Upper lobe of left lung (tissue), 6 donors: ENCODE measurements around the gene LHFPL3. TPM values are rescaled to one million over a fixed set of nuclear protein-coding genes. Genes with fewer than 3 reads are reported as not detected.

Source experiments
- ATAC-seq, 2 donors: fragments of 200-7000 bp; cut with Tn5 transposase; one replicate each; pipeline ENCODE4 v1.9.1; 2022; ENCODE audit warnings: mild to moderate bottlenecking in 2 of 2, moderate library complexity in 2 of 2; ENCODE audit not compliant: low FRiP score in 2 of 2
- DNase-seq, 2 donors: peaks; one replicate each; pipeline ENCODE4 v3.0.0-alpha.2; 2019 to 2020
- H3K27ac ChIP-seq, 4 donors: fragments of 200-600 bp; sonication (generic); one replicate each; pipeline ENCODE4 v1.5.1; 2016 to 2019
- H3K27me3 ChIP-seq, 4 donors: fragments of 200-600 bp; sonication (generic); one replicate each; pipeline ENCODE4 v1.5.1; 2017 to 2019
- H3K36me3 ChIP-seq, 4 donors: fragments of 200-600 bp; sonication (generic); one replicate each; pipeline ENCODE4 v1.5.1; 2016 to 2019
- H3K4me1 ChIP-seq, 4 donors: fragments of 200-600 bp; sonication (generic); one replicate each; pipeline ENCODE4 v1.5.1; 2018 to 2019
- H3K4me3 ChIP-seq, 4 donors: fragments of 200-600 bp; sonication (generic); one replicate each; pipeline ENCODE4 v1.5.1; 2017 to 2019; ENCODE audit warnings: mild to moderate bottlenecking in 2 of 4, moderate library complexity in 1 of 4
- H3K9me3 ChIP-seq, 4 donors: fragments of 200-600 bp; sonication (generic); one replicate each; pipeline ENCODE4 v1.5.1; 2018 to 2019
- CTCF ChIP-seq, 6 experiments: fragments of 450-650 bp in 4 of 6; fragments of 200-600 bp in 2 of 6; sonication (generic) in 2 of 6; IDR thresholded peaks; one replicate each; pipeline ENCODE4 v1.5.1; 2016 to 2019; ENCODE audit warnings: antibody characterized with exemption in 6 of 6
- EP300 ChIP-seq, 4 donors: sonication (generic); formaldehyde crosslinking; IDR thresholded peaks; one replicate each; pipeline ENCODE4 v1.5.1; 2017; ENCODE audit warnings: antibody characterized with exemption in 4 of 4, control low read depth in 2 of 4
- POLR2A ChIP-seq, 4 donors: fragments of 450-650 bp; IDR thresholded peaks; one replicate each; pipeline ENCODE4 v1.5.1; 2016 to 2017; ENCODE audit warnings: antibody characterized with exemption in 4 of 4, mild to moderate bottlenecking in 2 of 4
- POLR2AphosphoS5 ChIP-seq, 2 donors: sonication (generic); formaldehyde crosslinking; IDR thresholded peaks; one replicate each; pipeline ENCODE4 v1.5.1; 2017; ENCODE audit warnings: antibody characterized with exemption in 2 of 2
- WGBS, 2 donors: methylation state at CpG; one replicate each; pipeline ENCODE4 v1.1.5; 2017 to 2018; 5-methylcytosine and 5-hydroxymethylcytosine counted together
- total RNA-seq, 6 donors: library from RNA; depleted of rRNA in 4 of 6; stranded (reverse); fragments of >200 nt in 4 of 6; gene quantifications; one replicate each; pipeline versions ENCODE4 v1.1.0 to v1.2.1, GENCODE V29; 2016 to 2021
- donor health status: DM: no; HTN: no; CAD: no; lungs with moderate emphysema.
- donor health status: DM: no; HTN: yes; CAD: no; lungs with severe emphysema.

The LHFPL3 gene
- total RNA-seq, 6 donors from 2014 or later, result not detected

GRCh38 chr7:104779888-104780287 lies 451.5 kb downstream of the LHFPL3 start:
- DNase-seq (no peak), ATAC-seq (no peak)
- TF ChIP-seq POLR2AphosphoS5 (IDR thresholded peaks at IDR 0.05), result no peak
- no peak for TF ChIP-seq POLR2A (IDR thresholded peaks at IDR 0.05)
- no peak for TF ChIP-seq CTCF (IDR thresholded peaks at IDR 0.05)
- no peak for TF ChIP-seq EP300 (IDR thresholded peaks at IDR 0.05)
- Histone ChIP-seq H3K9me3 (no peaks in the 10 kb centered on the region), H3K4me3 (no peak overlapping the region), H3K27ac (no peak overlapping the region), H3K4me1 (no peaks in the 10 kb centered on the region), H3K27me3 (no peaks in the 10 kb centered on the region), H3K36me3 (no peaks in the 10 kb centered on the region)
- WGBS, 2 donors, result 74 to 77% methylated on average over 2 of the region's 2 CpGs

- H3K9me3 ChIP-seq, result no peaks in the 10 kb centered on the region
- ATAC-seq, result no peak
- no peak overlapping the region for H3K27ac ChIP-seq
- no peak overlapping the region for H3K4me3 ChIP-seq
- no peaks in the 10 kb centered on the region for H3K27me3 ChIP-seq
- no peak for DNase-seq
- TF ChIP-seq POLR2AphosphoS5 (IDR thresholded peaks at IDR 0.05) (no peak), EP300 (IDR thresholded peaks at IDR 0.05) (no peak), CTCF (IDR thresholded peaks at IDR 0.05) (no peak), POLR2A (IDR thresholded peaks at IDR 0.05) (no peak)
- H3K36me3 ChIP-seq, result no peaks in the 10 kb centered on the region
- H3K4me1 ChIP-seq, result no peaks in the 10 kb centered on the region
Measured at GRCh38 chr7:104784686-104785085, 456.3 kb downstream of the LHFPL3 start.

- WGBS, 2 donors, result 72 to 83% methylated on average over 3 of the region's 3 CpGs
- no peak for TF ChIP-seq CTCF (IDR thresholded peaks at IDR 0.05)
- TF ChIP-seq POLR2AphosphoS5 (IDR thresholded peaks at IDR 0.05), result no peak
- TF ChIP-seq EP300 (IDR thresholded peaks at IDR 0.05), result no peak
- no peak for TF ChIP-seq POLR2A (IDR thresholded peaks at IDR 0.05)
- DNase-seq, result no peak
- Histone ChIP-seq H3K36me3 (no peaks in the 10 kb centered on the region), H3K27me3 (no peaks in the 10 kb centered on the region), H3K9me3 (no peaks in the 10 kb centered on the region), H3K4me3 (no peak overlapping the region), H3K4me1 (no peaks in the 10 kb centered on the region), H3K27ac (no peak overlapping the region)
- ATAC-seq, result no peak
Measured at GRCh38 chr7:104789780-104790179, 461.4 kb downstream of the LHFPL3 start.

GRCh38 chr7:104790440-104790839 lies 462.0 kb downstream of the LHFPL3 start:
- ATAC-seq (no peak), DNase-seq (no peak)
- Histone ChIP-seq H3K4me1 (no peaks in the 10 kb centered on the region), H3K9me3 (no peaks in the 10 kb centered on the region), H3K36me3 (no peaks in the 10 kb centered on the region), H3K27ac (no peak overlapping the region), H3K4me3 (no peak overlapping the region), H3K27me3 (no peaks in the 10 kb centered on the region)
- TF ChIP-seq POLR2AphosphoS5 (IDR thresholded peaks at IDR 0.05), result no peak
- no peak for TF ChIP-seq CTCF (IDR thresholded peaks at IDR 0.05)
- no peak for TF ChIP-seq POLR2A (IDR thresholded peaks at IDR 0.05)
- no peak for TF ChIP-seq EP300 (IDR thresholded peaks at IDR 0.05)
- WGBS, 2 donors, result 57 to 65% methylated on average over 2 of the region's 2 CpGs

- H3K36me3 ChIP-seq, result no peaks in the 10 kb centered on the region
- no peaks in the 10 kb centered on the region for H3K4me1 ChIP-seq
- H3K27me3 ChIP-seq, result no peaks in the 10 kb centered on the region
- no peak for ATAC-seq
- TF ChIP-seq EP300 (IDR thresholded peaks at IDR 0.05), result no peak
- no peak for TF ChIP-seq POLR2A (IDR thresholded peaks at IDR 0.05)
- TF ChIP-seq POLR2AphosphoS5 (IDR thresholded peaks at IDR 0.05), result no peak
- TF ChIP-seq CTCF (IDR thresholded peaks at IDR 0.05), result no peak
- no peak overlapping the region for H3K27ac ChIP-seq
- H3K4me3 ChIP-seq, result no peak overlapping the region
- no peak for DNase-seq
- no peaks in the 10 kb centered on the region for H3K9me3 ChIP-seq
Measured at GRCh38 chr7:104791080-104791479, 462.7 kb downstream of the LHFPL3 start.
